Activated CD4-positive, alpha-beta T cell treated with anti-CD3 and anti-CD28 coated beads for 36 hours (primary cell): Measurements from ENCODE around the gene DNMT3A. TPM values are rescaled to one million over a fixed set of nuclear protein-coding genes. Genes with fewer than 3 reads are reported as not detected.

Experiments used
- ATAC-seq: fragments of 200-7000 bp; cut with Tn5 transposase; one replicate; pipeline ENCODE4 v1.10.0; 2021; ENCODE audit warnings: mild to moderate bottlenecking, moderate library complexity
- CTCF ChIA-PET: fragments of 350-600 bp; sonication (Branson Sonifier 250); formaldehyde crosslinking; loops from one replicate; lab custom pipeline; 2021; ENCODE audit warnings: antibody characterized with exemption; lab: Charles Lee
- POLR2A ChIA-PET: fragments of 350-600 bp; sonication (Branson Sonifier 250); formaldehyde crosslinking; loops from one replicate; lab custom pipeline; 2021; ENCODE audit warnings: antibody characterized with exemption, inconsistent platforms; lab: Charles Lee
- DNase-seq: peaks from one replicate; pipeline ENCODE4 v3.0.0-alpha.2; 2020
- H3K27ac Mint-ChIP-seq: one replicate; pipeline ENCODE4 v1.8.0; 2021; ENCODE audit warnings: mixed read lengths
- H3K27me3 Mint-ChIP-seq: one replicate; pipeline ENCODE4 v1.8.0; 2021; ENCODE audit warnings: mixed read lengths
- H3K36me3 Mint-ChIP-seq: one replicate; pipeline ENCODE4 v1.8.0; 2021; ENCODE audit warnings: low read depth, mixed read lengths
- H3K4me1 Mint-ChIP-seq: one replicate; pipeline ENCODE4 v1.8.0; 2021; ENCODE audit warnings: mixed read lengths
- H3K4me3 Mint-ChIP-seq: one replicate; pipeline ENCODE4 v1.8.0; 2021; ENCODE audit warnings: mild to moderate bottlenecking, moderate library complexity, mixed read lengths
- H3K9me3 Mint-ChIP-seq: one replicate; pipeline ENCODE4 v1.8.0; 2021; ENCODE audit warnings: low read depth, mixed read lengths
- intact Hi-C, 2 experiments: fragments of 100-400 bp; cut with DNase I in 1 of 2; cut with micrococcal nuclease in 1 of 2; formaldehyde crosslinking; loops; one replicate each; pipeline versions ENCODE4 v1.14.2 to v1.15.1; 2022 to 2024; cut with DNase I, micrococcal nuclease
- total RNA-seq, 2 experiments: library from RNA; stranded (reverse); gene quantifications; one replicate each; pipeline ENCODE4 v1.2.3, GENCODE V29; 2021

DNMT3A gene
- total RNA-seq, 2 experiments from 2014 or later, result 62.3 to 76.2 TPM

GRCh38 chr2:25372405-25373268 lies 30.9 kb upstream of the DNMT3A start:
- H3K4me3 Mint-ChIP-seq, result no peak overlapping the region
- H3K27ac Mint-ChIP-seq, result no peak overlapping the region
- intact Hi-C loops, result no loop called here
- H3K27me3 Mint-ChIP-seq, result no peaks in the 10 kb centered on the region
- ATAC-seq (no peak), DNase-seq (peak; percentile 2)
- H3K4me1 Mint-ChIP-seq, result peaks cover 23% of the 10 kb centered on the region
- POLR2A ChIA-PET, result interaction anchor here (0.5 kb wide), 1 partner anchor 19 kb away, joined by 3 read pairs; no protein-coding TSS in a partner anchor
- H3K9me3 Mint-ChIP-seq, result no peaks in the 10 kb centered on the region
- CTCF ChIA-PET, result interaction anchor here (1.0 to 7.9 kb wide), 2 partner anchors 9 to 31 kb away, joined by 3 to 105 read pairs; no protein-coding TSS in a partner anchor
- no peaks in the 10 kb centered on the region for H3K36me3 Mint-ChIP-seq

- peak; percentile 63 for ATAC-seq
- peak; percentile 24 for DNase-seq
- H3K4me1 Mint-ChIP-seq, result peaks cover 15% of the 10 kb centered on the region
- intact Hi-C loops, result no loop called here
- ChIA-PET POLR2A (no interaction called here), CTCF (interaction anchor here (7.9 kb wide), 1 partner anchor 8 kb away, joined by 105 read pairs; no protein-coding TSS in a partner anchor)
- H3K9me3 Mint-ChIP-seq, result no peaks in the 10 kb centered on the region
- no peak overlapping the region for H3K27ac Mint-ChIP-seq
- H3K4me3 Mint-ChIP-seq, result no peak overlapping the region
- H3K36me3 Mint-ChIP-seq, result no peaks in the 10 kb centered on the region
- no peaks in the 10 kb centered on the region for H3K27me3 Mint-ChIP-seq
Observed at GRCh38 chr2:25371253-25372241, 29.8 kb upstream of the DNMT3A start.

- ChIA-PET POLR2A (no interaction called here), CTCF (interaction anchor here (0.7 to 7.9 kb wide), 2 partner anchors 6 to 164 kb away, joined by 3 to 105 read pairs; no protein-coding TSS in a partner anchor)
- H3K4me1 Mint-ChIP-seq, result peaks cover 7% of the 10 kb centered on the region
- no peaks in the 10 kb centered on the region for H3K9me3 Mint-ChIP-seq
- no peak for ATAC-seq
- no peak overlapping the region for H3K27ac Mint-ChIP-seq
- H3K4me3 Mint-ChIP-seq, result no peak overlapping the region
- H3K27me3 Mint-ChIP-seq, result no peaks in the 10 kb centered on the region
- intact Hi-C loops, result loop anchor here in 1 of 2 experiments (10.0 kb wide), 1 partner anchor 505 kb away; the partner anchor contains the start of gene ASXL2
- DNase-seq, result no peak
- no peaks in the 10 kb centered on the region for H3K36me3 Mint-ChIP-seq
Observed at GRCh38 chr2:25369876-25370275, 28.2 kb upstream of the DNMT3A start.

- H3K27me3 Mint-ChIP-seq, result no peaks in the 10 kb centered on the region
- no peaks in the 10 kb centered on the region for H3K36me3 Mint-ChIP-seq
- H3K9me3 Mint-ChIP-seq, result no peaks in the 10 kb centered on the region
- ChIA-PET POLR2A (no interaction called here), CTCF (no interaction called here)
- ATAC-seq, result no peak
- DNase-seq, result no peak
- intact Hi-C loops, result loop anchor here in 1 of 2 experiments (10.0 kb wide), 1 partner anchor 505 kb away; the partner anchor contains the start of gene ASXL2
- no peak overlapping the region for H3K4me3 Mint-ChIP-seq
- H3K27ac Mint-ChIP-seq, result no peak overlapping the region
- peaks cover 7% of the 10 kb centered on the region for H3K4me1 Mint-ChIP-seq
Observed at GRCh38 chr2:25369439-25369838, 27.7 kb upstream of the DNMT3A start.

- Mint-ChIP-seq H3K4me1 (peaks cover 9% of the 10 kb centered on the region), H3K4me3 (no peak overlapping the region), H3K9me3 (no peaks in the 10 kb centered on the region), H3K36me3 (no peaks in the 10 kb centered on the region), H3K27ac (no peak overlapping the region), H3K27me3 (no peaks in the 10 kb centered on the region)
- intact Hi-C loops, result loop anchor here in 1 of 2 experiments (10.0 kb wide), 1 partner anchor 506 kb away; the partner anchor contains the start of gene ASXL2
- DNase-seq (peak; percentile 1), ATAC-seq (no peak)
- ChIA-PET CTCF (interaction anchor here (0.6 to 1.1 kb wide), 2 partner anchors 7 to 20 kb away, joined by 3 to 4 read pairs; no protein-coding TSS in a partner anchor), POLR2A (no interaction called here)
Observed at GRCh38 chr2:25368660-25369059, 26.9 kb upstream of the DNMT3A start.

- Mint-ChIP-seq H3K27me3 (no peaks in the 10 kb centered on the region), H3K4me3 (no peak overlapping the region), H3K36me3 (no peaks in the 10 kb centered on the region), H3K4me1 (peaks cover 19% of the 10 kb centered on the region), H3K27ac (no peak overlapping the region), H3K9me3 (no peaks in the 10 kb centered on the region)
- ATAC-seq, result no peak
- ChIA-PET CTCF (interaction anchor here (0.5 kb wide), 1 partner anchor 54 kb away, joined by 3 read pairs; no protein-coding TSS in a partner anchor), POLR2A (no interaction called here)
- no peak for DNase-seq
- intact Hi-C loops, result loop anchor here in 1 of 2 experiments (10.0 kb wide), 1 partner anchor 508 kb away; the partner anchor contains the start of gene ASXL2
Observed at GRCh38 chr2:25367296-25367695, 25.6 kb upstream of the DNMT3A start.

- ChIA-PET POLR2A (interaction anchor here (0.6 kb wide), 1 partner anchor 514 kb away, joined by 3 read pairs; no protein-coding TSS in a partner anchor), CTCF (interaction anchor here (1.0 kb wide), 1 partner anchor 10 kb away, joined by 7 read pairs; no protein-coding TSS in a partner anchor)
- H3K9me3 Mint-ChIP-seq, result no peaks in the 10 kb centered on the region
- no peak overlapping the region for H3K4me3 Mint-ChIP-seq
- DNase-seq, result no peak
- no peaks in the 10 kb centered on the region for H3K27me3 Mint-ChIP-seq
- H3K27ac Mint-ChIP-seq, result no peak overlapping the region
- H3K4me1 Mint-ChIP-seq, result peaks cover 21% of the 10 kb centered on the region
- intact Hi-C loops, result loop anchor here in 1 of 2 experiments (10.0 kb wide), 1 partner anchor 508 kb away; the partner anchor contains the start of gene ASXL2
- no peaks in the 10 kb centered on the region for H3K36me3 Mint-ChIP-seq
- ATAC-seq, result no peak
Observed at GRCh38 chr2:25366629-25367028, 24.9 kb upstream of the DNMT3A start.

GRCh38 chr2:25365241-25365640 lies 23.5 kb upstream of the DNMT3A start:
- Mint-ChIP-seq H3K9me3 (no peaks in the 10 kb centered on the region), H3K36me3 (no peaks in the 10 kb centered on the region), H3K4me1 (peaks cover 14% of the 10 kb centered on the region), H3K4me3 (no peak overlapping the region), H3K27me3 (no peaks in the 10 kb centered on the region), H3K27ac (no peak overlapping the region)
- ATAC-seq (no peak), DNase-seq (no peak)
- ChIA-PET POLR2A (no interaction called here), CTCF (interaction anchor here (0.6 to 4.1 kb wide), 3 partner anchors 9 to 738 kb away, joined by 3 to 105 read pairs (median 5); no protein-coding TSS in a partner anchor)
- intact Hi-C loops, result loop anchor here in 1 of 2 experiments (10.0 kb wide), 1 partner anchor 510 kb away; the partner anchor contains the start of gene ASXL2

- ChIA-PET CTCF (interaction anchor here (4.1 kb wide), 1 partner anchor 10 kb away, joined by 105 read pairs; no protein-coding TSS in a partner anchor), POLR2A (no interaction called here)
- H3K36me3 Mint-ChIP-seq, result no peaks in the 10 kb centered on the region
- intact Hi-C loops, result loop anchor here (2.0 to 10.0 kb wide), 2 partner anchors 391 to 511 kb away; partner anchors contain the start of gene ASXL2 (in 1 of the 2)
- H3K27ac Mint-ChIP-seq, result peak overlapping the region; percentile 47
- peaks cover 14% of the 10 kb centered on the region for H3K4me1 Mint-ChIP-seq
- no peaks in the 10 kb centered on the region for H3K9me3 Mint-ChIP-seq
- DNase-seq, result no peak
- no peak for ATAC-seq
- H3K4me3 Mint-ChIP-seq, result no peak overlapping the region
- no peaks in the 10 kb centered on the region for H3K27me3 Mint-ChIP-seq
Observed at GRCh38 chr2:25363733-25364132, 22.0 kb upstream of the DNMT3A start.

GRCh38 chr2:25362434-25363145 lies 20.9 kb upstream of the DNMT3A start:
- Mint-ChIP-seq H3K9me3 (no peaks in the 10 kb centered on the region), H3K27ac (peak overlapping the region; percentile 96)
- POLR2A ChIA-PET, result interaction anchor here (0.5 to 1.6 kb wide), 6 partner anchors 14 to 89 kb away, joined by 3 to 10 read pairs (median 3); no protein-coding TSS in a partner anchor

More at GRCh38 chr2:25362434-25363145, 20.9 kb upstream of the DNMT3A start:
- no peaks in the 10 kb centered on the region for H3K27me3 Mint-ChIP-seq
- peak overlapping the region; percentile 79 for H3K4me3 Mint-ChIP-seq
- CTCF ChIA-PET, result interaction anchor here (0.5 to 4.1 kb wide), 45 partner anchors 11 to 474 kb away, joined by 3 to 105 read pairs (median 4); partner anchors contain the start of gene DNMT3A
- intact Hi-C loops, result loop anchor here (1.0 to 10.0 kb wide), 10 partner anchors 14 to 512 kb away; partner anchors contain the start of gene ASXL2 (in 1 of the 2)
- no peaks in the 10 kb centered on the region for H3K36me3 Mint-ChIP-seq
- ATAC-seq (peak; percentile 72), DNase-seq (peak; percentile 81)
- H3K4me1 Mint-ChIP-seq, result peaks cover 14% of the 10 kb centered on the region
